Mesothelial cell of epicardium (in vitro differentiated cells): ENCODE measurements around the gene ANKMY1. TPM values are rescaled to one million over a fixed set of nuclear protein-coding genes. Genes with fewer than 3 reads are reported as not detected.

ENCODE experiments used
- DNase-seq, 2 experiments: peaks; one replicate each; pipeline ENCODE4 v3.0.0; 2021; ENCODE audit warnings: low spot score in 2 of 2; ENCODE audit not compliant: unreplicated experiment in 2 of 2
- H3K27ac Mint-ChIP-seq: 2 replicates; pipeline ENCODE4 v1.8.0; 2021; ENCODE audit warnings: mixed read lengths
- H3K27me3 Mint-ChIP-seq: 2 replicates; pipeline ENCODE4 v1.8.0; 2021; ENCODE audit warnings: low read depth, mixed read lengths
- H3K36me3 Mint-ChIP-seq: 2 replicates; pipeline ENCODE4 v1.8.0; 2021; ENCODE audit warnings: mixed read lengths
- H3K4me1 Mint-ChIP-seq: 2 replicates; pipeline ENCODE4 v1.8.0; 2021; ENCODE audit warnings: mixed read lengths
- H3K4me3 Mint-ChIP-seq: 2 replicates; pipeline ENCODE4 v1.8.0; 2021; ENCODE audit warnings: mild to moderate bottlenecking, moderate library complexity, mixed read lengths
- H3K9me3 Mint-ChIP-seq: 2 replicates; pipeline ENCODE4 v1.8.0; 2021; ENCODE audit warnings: mixed read lengths
- CTCF ChIP-seq: fragments of 200-600 bp; sonication (generic); IDR thresholded peaks from one replicate; pipeline ENCODE4 v1.5.0; 2021; ENCODE audit warnings: antibody characterized with exemption; ENCODE audit not compliant: unreplicated experiment
- total RNA-seq: library from RNA; stranded (reverse); gene quantifications from 3 replicates; pipeline ENCODE4 v1.2.1, GENCODE V29; 2021

The ANKMY1 gene
- total RNA-seq, 1 donor from 2014 or later: 29.8 TPM

- Mint-ChIP-seq H3K4me3 (no peak overlapping the region), H3K27ac (no peak overlapping the region), H3K36me3 (peaks cover 56% of the 10 kb centered on the region), H3K9me3 (peaks cover 24% of the 10 kb centered on the region), H3K4me1 (no peaks in the 10 kb centered on the region), H3K27me3 (peaks cover 10% of the 10 kb centered on the region)
- no peak for TF ChIP-seq CTCF
- DNase-seq: no peak
Observed at GRCh38 chr2:240520974-240521350, 36.8 kb downstream of the ANKMY1 start.

- Mint-ChIP-seq H3K9me3 (peaks cover 24% of the 10 kb centered on the region), H3K36me3 (peaks cover 51% of the 10 kb centered on the region), H3K27me3 (peaks cover 10% of the 10 kb centered on the region), H3K4me3 (no peak overlapping the region), H3K27ac (no peak overlapping the region), H3K4me1 (no peaks in the 10 kb centered on the region)
- no peak for TF ChIP-seq CTCF
- no peak for DNase-seq
Observed at GRCh38 chr2:240520130-240520973, 37.4 kb downstream of the ANKMY1 start.

GRCh38 chr2:240519396-240520129, 38.2 kb downstream of the ANKMY1 start:
- no peak for DNase-seq
- no peak overlapping the region for H3K27ac Mint-ChIP-seq
- peaks cover 44% of the 10 kb centered on the region for H3K36me3 Mint-ChIP-seq
- no peak for TF ChIP-seq CTCF
- peaks cover 10% of the 10 kb centered on the region for H3K27me3 Mint-ChIP-seq
- no peak overlapping the region for H3K4me3 Mint-ChIP-seq
- peaks cover 17% of the 10 kb centered on the region for H3K9me3 Mint-ChIP-seq
- no peaks in the 10 kb centered on the region for H3K4me1 Mint-ChIP-seq

- no peak for DNase-seq
- no peak overlapping the region for H3K4me3 Mint-ChIP-seq
- no peak for TF ChIP-seq CTCF
- peaks cover 11% of the 10 kb centered on the region for H3K9me3 Mint-ChIP-seq
- H3K36me3 Mint-ChIP-seq: peaks cover 39% of the 10 kb centered on the region
- no peak overlapping the region for H3K27ac Mint-ChIP-seq
- H3K4me1 Mint-ChIP-seq: peaks cover under 1% of the 10 kb centered on the region
- peaks cover 10% of the 10 kb centered on the region for H3K27me3 Mint-ChIP-seq
Observed at GRCh38 chr2:240518981-240519380, 38.8 kb downstream of the ANKMY1 start.

- no peak for TF ChIP-seq CTCF
- H3K27me3 Mint-ChIP-seq: peaks cover 10% of the 10 kb centered on the region
- peaks cover 3% of the 10 kb centered on the region for H3K9me3 Mint-ChIP-seq
- peaks cover 25% of the 10 kb centered on the region for H3K36me3 Mint-ChIP-seq
- no peak overlapping the region for H3K27ac Mint-ChIP-seq
- peaks cover 2% of the 10 kb centered on the region for H3K4me1 Mint-ChIP-seq
- DNase-seq: no peak
- H3K4me3 Mint-ChIP-seq: no peak overlapping the region
Observed at GRCh38 chr2:240517342-240517741, 40.4 kb downstream of the ANKMY1 start.
